GM12801 (cell line): ENCODE data around the gene TMEM121B.

Experiments
- CTCF ChIP-seq: IDR thresholded peaks from one replicate; pipeline ENCODE4 v1.5.1; 2011; ENCODE audit warnings: control low read depth; ENCODE audit not compliant: insufficient read length; ENCODE audit errors: extremely low read depth

TMEM121B gene

GRCh38 chr22:17121233-17122195 lies at the start of gene TMEM121B:
Gene TMEM121B (minus strand): TSS chr22:17121360. CDS start chr22:17121127, 233 bp downstream.
- no peak for TF ChIP-seq CTCF

GRCh38 chr22:17167486-17167885 lies 46.3 kb upstream of the TMEM121B start:
- no peak for TF ChIP-seq CTCF

GRCh38 chr22:17164392-17165024 lies 43.3 kb upstream of the TMEM121B start:
- no peak for TF ChIP-seq CTCF

GRCh38 chr22:17162731-17163130 lies 41.6 kb upstream of the TMEM121B start:
- no peak for TF ChIP-seq CTCF

- no peak for TF ChIP-seq CTCF
These were observed 40.8 kb upstream of the TMEM121B start for GRCh38 chr22:17161991-17162390.

GRCh38 chr22:17159504-17159951 lies 38.4 kb upstream of the TMEM121B start:
- no peak for TF ChIP-seq CTCF
